HG03378 (cell line): ENCODE data around the gene GDF15.

Source experiments
- ATAC-seq: cut with Tn5 transposase; IDR thresholded peaks from one replicate; pipeline ENCODE4 v1.9.1; 2021; ENCODE audit warnings: mild to moderate bottlenecking, moderate library complexity; ENCODE audit not compliant: unreplicated experiment

Gene GDF15

GRCh38 chr19:18428787-18429674 is 43.1 kb downstream of the GDF15 start:
- peak; percentile 45 for ATAC-seq

DNA sequence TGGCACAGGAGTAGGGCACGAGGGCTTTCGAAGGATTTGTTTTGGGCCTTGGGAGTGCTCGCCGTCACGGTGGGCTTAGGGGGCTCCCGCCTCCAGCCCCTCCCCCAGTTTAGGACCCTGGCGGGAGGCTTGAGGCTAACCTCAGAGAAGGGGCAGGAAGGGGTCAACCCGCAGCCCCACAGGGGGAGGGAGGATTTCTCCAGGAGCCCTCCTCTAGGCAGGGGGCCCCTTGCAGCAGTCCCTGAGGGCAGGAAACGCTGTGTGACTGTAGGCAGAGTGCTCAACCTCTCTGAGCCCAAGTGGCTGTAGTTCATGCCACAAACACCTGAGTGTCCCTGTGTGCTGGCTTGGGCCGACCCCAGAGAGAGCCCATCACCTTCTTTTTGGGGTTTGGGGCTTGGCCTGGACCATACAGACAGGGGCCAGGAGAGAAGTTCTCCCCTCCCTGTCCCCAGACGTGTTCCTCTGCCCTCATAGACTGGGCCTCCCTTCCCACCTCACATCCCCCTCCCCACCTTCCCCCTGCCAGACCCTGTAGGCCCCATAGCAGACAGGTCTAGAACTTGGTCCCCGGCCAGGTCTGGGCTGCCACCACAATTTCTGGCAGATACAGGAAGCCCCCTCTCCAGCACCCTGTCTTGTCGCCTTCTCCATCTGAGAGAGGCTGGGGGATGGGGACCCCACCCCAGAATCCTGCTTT is 43.9 kb downstream of the GDF15 start:
- no peak for ATAC-seq

GRCh38 chr19:18430417-18431144 is 44.6 kb downstream of the GDF15 start:
- no peak for ATAC-seq

DNA sequence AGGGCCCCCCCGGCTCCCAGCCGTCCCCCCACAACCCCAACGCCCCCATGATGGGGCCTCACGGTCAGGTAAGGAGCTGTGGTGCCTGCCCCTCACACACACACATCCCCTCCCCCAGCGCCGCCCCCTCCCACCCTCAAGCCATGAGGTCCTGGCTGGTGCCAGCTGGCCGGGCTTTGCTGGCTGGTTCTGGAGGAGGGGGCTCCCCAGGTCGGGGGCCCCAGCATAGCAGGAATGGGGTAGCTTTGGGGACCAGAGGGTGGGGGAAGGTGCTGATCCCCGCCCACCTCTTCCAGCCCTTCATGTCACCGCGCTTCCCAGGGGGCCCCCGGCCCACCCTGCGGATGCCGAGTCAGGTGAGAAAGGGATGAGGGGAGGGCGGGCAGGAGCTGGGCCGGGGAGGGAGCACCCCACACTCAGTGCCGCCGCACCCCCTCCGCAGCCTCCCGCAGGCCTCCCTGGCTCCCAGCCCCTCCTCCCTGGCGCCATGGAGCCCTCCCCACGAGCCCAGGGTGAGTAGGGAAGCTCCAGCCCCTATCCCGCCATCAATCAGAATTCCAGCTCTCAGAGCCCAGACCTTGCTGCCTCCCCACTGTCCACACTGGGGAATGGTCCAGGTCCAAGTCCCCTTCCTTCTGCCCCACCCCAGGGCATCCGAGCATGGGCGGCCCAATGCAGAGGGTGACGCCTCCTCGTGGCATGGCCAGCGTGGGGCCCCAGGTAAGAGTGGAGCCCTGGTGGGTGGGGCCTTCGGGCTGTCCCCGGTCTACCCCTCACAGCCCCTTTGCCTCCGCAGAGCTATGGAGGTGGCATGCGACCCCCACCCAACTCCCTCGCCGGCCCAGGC is 45.6 kb downstream of the GDF15 start:
- no peak for ATAC-seq

DNA sequence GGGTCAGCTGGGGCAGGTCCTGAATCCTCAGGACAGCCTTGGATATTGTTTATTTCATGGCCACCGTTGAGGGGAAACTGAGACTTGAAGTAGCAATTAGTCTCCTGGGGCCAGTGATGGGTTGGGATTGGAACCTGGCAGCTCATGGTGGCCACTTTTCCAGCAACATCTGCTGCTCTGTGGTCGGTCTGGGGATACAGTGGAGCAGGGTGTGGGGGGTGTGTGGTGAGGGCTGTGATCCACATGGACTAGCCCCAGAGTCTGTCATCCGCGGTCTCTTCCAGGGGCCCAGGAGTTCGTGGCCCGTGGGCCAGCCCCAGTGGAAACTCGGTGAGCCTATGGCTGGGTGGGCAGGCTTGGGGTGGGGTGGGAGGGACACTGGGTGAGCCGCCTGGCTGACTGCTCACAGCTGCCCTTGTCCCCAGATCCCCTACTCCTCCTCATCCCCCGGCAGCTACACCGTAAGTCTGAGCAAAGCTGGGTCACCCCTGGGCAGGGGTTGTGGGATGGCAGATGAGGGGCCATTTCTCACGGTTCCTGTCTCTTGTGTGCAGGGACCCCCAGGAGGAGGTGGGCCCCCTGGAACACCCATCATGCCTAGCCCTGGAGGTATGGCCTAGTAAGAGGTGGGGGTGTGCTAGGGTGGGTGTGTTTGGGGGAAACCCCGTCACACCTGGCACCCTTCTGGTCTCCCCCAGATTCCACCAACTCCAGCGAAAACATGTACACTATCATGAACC is 46.5 kb downstream of the GDF15 start:
- ATAC-seq, result no peak

- no peak for ATAC-seq
These were observed 47.2 kb downstream of the GDF15 start for GRCh38 chr19:18433015-18433691.

GRCh38 chr19:18433735-18434398 is 47.9 kb downstream of the GDF15 start:
- ATAC-seq, result no peak

GRCh38 chr19:18434411-18435175 is 48.6 kb downstream of the GDF15 start:
- ATAC-seq, result no peak

DNA sequence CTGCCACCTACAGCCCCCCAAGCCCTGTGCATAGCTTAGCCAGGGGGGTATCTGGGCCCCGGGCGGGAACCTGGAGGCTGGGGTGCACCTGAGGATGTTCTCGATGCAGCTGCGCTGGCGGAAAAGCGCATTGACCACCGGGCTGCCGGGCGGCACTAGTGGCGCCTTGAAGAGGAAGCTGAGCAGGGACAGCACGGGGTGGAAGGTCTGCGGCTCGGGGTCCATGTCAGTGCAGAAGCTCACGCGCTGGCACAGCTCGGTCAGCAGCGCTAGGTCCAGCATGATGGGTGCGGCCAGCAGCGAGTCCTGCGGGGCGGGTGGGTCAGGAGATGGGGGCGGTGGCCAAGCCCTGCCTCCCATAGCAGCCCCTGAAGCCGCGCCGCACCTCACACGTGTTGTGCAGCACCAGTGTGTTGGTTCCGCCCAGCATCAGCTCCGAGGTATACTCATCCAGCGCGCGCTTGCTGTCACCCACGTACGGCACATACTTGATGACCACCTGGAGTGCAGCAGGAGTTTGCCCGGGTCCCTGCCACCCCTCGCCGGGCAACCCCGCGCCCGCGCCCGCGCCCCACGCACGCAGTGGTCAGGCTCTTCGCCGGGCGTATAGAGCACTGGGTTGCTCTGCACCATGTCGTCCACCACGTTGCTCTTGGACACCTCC is 49.4 kb downstream of the GDF15 start:
- no peak for ATAC-seq

- ATAC-seq, result no peak
These were observed 50.1 kb downstream of the GDF15 start for GRCh38 chr19:18435842-18436670.

DNA sequence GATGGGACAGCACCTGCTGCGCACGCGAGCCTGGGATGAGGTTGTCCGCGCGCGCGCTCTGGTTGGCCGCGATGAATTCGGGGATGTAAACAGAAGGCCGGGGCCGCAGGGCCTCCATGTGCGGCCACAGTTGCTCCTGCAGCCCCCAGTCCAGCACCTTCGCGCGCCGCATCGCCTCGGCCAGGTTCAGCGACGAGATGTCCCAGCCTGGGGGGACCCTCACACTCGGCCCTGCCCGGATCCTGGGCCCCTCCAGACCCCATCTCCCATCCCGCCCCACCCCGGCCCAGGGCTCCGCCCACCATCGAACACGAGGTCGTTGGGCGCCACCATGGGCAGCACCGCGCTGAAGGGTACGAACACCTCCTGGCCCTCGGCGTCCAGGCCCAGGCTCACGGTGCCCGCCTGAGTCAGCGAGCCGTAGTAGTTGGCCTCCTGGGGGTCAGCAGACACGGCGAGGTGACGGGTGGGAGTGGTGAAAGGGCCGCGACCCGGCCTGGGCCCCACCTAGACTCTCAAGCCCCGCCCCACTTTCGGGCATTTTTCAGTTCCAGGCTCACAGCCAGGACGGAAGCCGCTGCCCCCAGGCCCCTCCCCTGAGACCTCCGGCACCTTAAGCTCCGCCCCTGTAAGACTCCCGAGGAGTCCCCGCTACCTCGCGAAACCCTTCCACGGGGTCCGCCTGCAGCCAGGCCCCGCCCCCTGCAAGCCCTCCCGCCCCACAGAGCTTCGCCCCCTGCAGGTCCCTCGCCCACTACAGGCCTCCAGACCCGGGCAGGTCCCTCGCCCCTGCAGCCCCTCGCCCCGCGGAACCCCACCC is 50.9 kb downstream of the GDF15 start:
- no peak for ATAC-seq

GRCh38 chr19:18437491-18438330 is 51.8 kb downstream of the GDF15 start, which contains the start of gene ISYNA1:
TSS of gene ISYNA1 (minus strand) at chr19:18438133. CDS start at chr19:18437979, 154 bp downstream.
- no peak for ATAC-seq

- ATAC-seq, result no peak
These were observed 52.5 kb downstream of the GDF15 start for GRCh38 chr19:18438331-18439024.
